ENCODE results near the gene HACL1.
A peak's percentile ranks its signal among the peaks of the same experiment; 100 is the strongest.

HACL1 gene

GRCh38 chr3:15601399-15602145, at the start of gene HACL1, which contains the start of gene BTD:
TSS of gene HACL1 (minus strand) at chr3:15601569. CDS start at chr3:15601463, 106 bp downstream.
TSS of gene BTD (plus strand) at chr3:15601745. CDS start at chr3:15635440, 33,695 bp downstream.
- DNase-seq, result no peak

GRCh38 chr3:15649858-15650257, 48.5 kb upstream of the HACL1 start:
- DNase-seq, result no peak

GRCh38 chr3:15649341-15649740, 48.0 kb upstream of the HACL1 start:
- DNase-seq, result no peak

GRCh38 chr3:15647611-15648167, 46.3 kb upstream of the HACL1 start:
- DNase-seq, result no peak

- peak in 2 of 56 donors; percentile 21 to 40 for DNase-seq
Observed at GRCh38 chr3:15646851-15647511, 45.6 kb upstream of the HACL1 start.

- DNase-seq, result peak in 15 of 56 donors; percentile 13 to 67 (median 32)
Observed at GRCh38 chr3:15645740-15646501, 44.6 kb upstream of the HACL1 start.

GRCh38 chr3:15645246-15645645, 43.9 kb upstream of the HACL1 start:
- no peak for DNase-seq

- DNase-seq, result no peak
Observed at GRCh38 chr3:15638891-15639262, 37.5 kb upstream of the HACL1 start.

- no peak for DNase-seq
Observed at GRCh38 chr3:15638193-15638890, 37.0 kb upstream of the HACL1 start.

GRCh38 chr3:15637131-15637951, 36.0 kb upstream of the HACL1 start:
- no peak for DNase-seq

GRCh38 chr3:15636028-15636709, 34.8 kb upstream of the HACL1 start:
- DNase-seq, result no peak

GRCh38 chr3:15635121-15635661, 33.8 kb upstream of the HACL1 start:
- peak in 15 of 56 donors; percentile 19 to 66 (median 28) for DNase-seq

- DNase-seq, result no peak
Observed at GRCh38 chr3:15634671-15635070, 33.3 kb upstream of the HACL1 start.

GRCh38 chr3:15633766-15634598, 32.6 kb upstream of the HACL1 start:
- peak in 5 of 56 donors; percentile 15 to 35 (median 22) for DNase-seq

GRCh38 chr3:15633159-15633558, 31.8 kb upstream of the HACL1 start:
- DNase-seq, result no peak

- DNase-seq, result peak in 1 of 56 donors; percentile 17
Observed at GRCh38 chr3:15632212-15632580, 30.8 kb upstream of the HACL1 start.

GRCh38 chr3:15631426-15632211, 30.2 kb upstream of the HACL1 start:
- DNase-seq, result no peak

All from nucleus accumbens (tissue), 56 donors.